ENCODE data around the gene NDUFS7.

Gene NDUFS7

GRCh38 chr19:1379961-1380489, 3.7 kb upstream of the NDUFS7 start:
- H3K27me3 ChIP-seq (ENCODE audit: control insufficient read depth, insufficient read depth, low read length) = no peaks in the 10 kb centered on the region
- no peak overlapping the region for H3K9ac ChIP-seq (ENCODE audit: low read length)
- no peak overlapping the region for H3K4me3 ChIP-seq (ENCODE audit: low read length)
- H3K9me3 ChIP-seq (ENCODE audit: control insufficient read depth, low read length) = no peaks in the 10 kb centered on the region
- peaks cover 7% of the 10 kb centered on the region for H3K4me1 ChIP-seq (ENCODE audit: control insufficient read depth, insufficient read depth, low read length)
- H3K36me3 ChIP-seq (ENCODE audit: control insufficient read depth, insufficient read depth, low read length) = no peaks in the 10 kb centered on the region

GRCh38 chr19:1382250-1382649, 1.5 kb upstream of the NDUFS7 start:
- Histone ChIP-seq H3K9me3 (ENCODE audit: control insufficient read depth, low read length) (no peaks in the 10 kb centered on the region), H3K4me1 (ENCODE audit: control insufficient read depth, insufficient read depth, low read length) (peaks cover 11% of the 10 kb centered on the region), H3K9ac (ENCODE audit: low read length) (no peak overlapping the region), H3K36me3 (ENCODE audit: control insufficient read depth, insufficient read depth, low read length) (no peaks in the 10 kb centered on the region), H3K27me3 (ENCODE audit: control insufficient read depth, insufficient read depth, low read length) (no peaks in the 10 kb centered on the region), H3K4me3 (ENCODE audit: low read length) (no peak overlapping the region)

- no peak overlapping the region for H3K4me3 ChIP-seq (ENCODE audit: low read length)
- peaks cover 11% of the 10 kb centered on the region for H3K4me1 ChIP-seq (ENCODE audit: control insufficient read depth, insufficient read depth, low read length)
- H3K36me3 ChIP-seq (ENCODE audit: control insufficient read depth, insufficient read depth, low read length) = no peaks in the 10 kb centered on the region
- no peaks in the 10 kb centered on the region for H3K27me3 ChIP-seq (ENCODE audit: control insufficient read depth, insufficient read depth, low read length)
- no peak overlapping the region for H3K9ac ChIP-seq (ENCODE audit: low read length)
- no peaks in the 10 kb centered on the region for H3K9me3 ChIP-seq (ENCODE audit: control insufficient read depth, low read length)
These were observed 743 bp upstream of the NDUFS7 start for GRCh38 chr19:1383017-1383311.

DNA sequence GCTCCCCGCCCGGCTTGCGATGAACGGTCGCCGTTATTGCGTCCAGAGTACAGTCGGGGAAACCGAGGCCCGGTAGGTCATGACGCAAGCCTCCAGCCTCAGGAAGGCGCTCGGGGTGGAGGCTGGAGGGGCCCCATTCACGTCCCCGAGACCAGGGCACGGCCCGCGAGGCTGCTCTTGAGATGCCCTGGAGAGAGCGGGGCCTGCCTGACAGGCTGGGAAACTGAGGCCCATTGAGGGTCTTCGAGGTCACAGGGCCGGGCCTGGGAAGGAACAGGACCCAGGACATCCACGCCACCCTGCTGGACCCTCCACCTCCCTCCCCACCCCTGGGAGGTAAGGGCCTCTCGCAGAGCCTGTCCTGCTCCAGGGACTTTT, 367 bp downstream of the NDUFS7 start:
- no peaks in the 10 kb centered on the region for H3K36me3 ChIP-seq (ENCODE audit: control insufficient read depth, insufficient read depth, low read length)
- H3K9ac ChIP-seq (ENCODE audit: low read length) = peak overlapping the region; percentile 71
- H3K4me3 ChIP-seq (ENCODE audit: low read length) = peak overlapping the region; percentile 17
- H3K27me3 ChIP-seq (ENCODE audit: control insufficient read depth, insufficient read depth, low read length) = no peaks in the 10 kb centered on the region
- H3K4me1 ChIP-seq (ENCODE audit: control insufficient read depth, insufficient read depth, low read length) = peaks cover 11% of the 10 kb centered on the region
- H3K9me3 ChIP-seq (ENCODE audit: control insufficient read depth, low read length) = no peaks in the 10 kb centered on the region

GRCh38 chr19:1384478-1385110, 887 bp downstream of the NDUFS7 start:
- Histone ChIP-seq H3K36me3 (ENCODE audit: control insufficient read depth, insufficient read depth, low read length) (no peaks in the 10 kb centered on the region), H3K4me3 (ENCODE audit: low read length) (peak overlapping the region; percentile 17), H3K9me3 (ENCODE audit: control insufficient read depth, low read length) (no peaks in the 10 kb centered on the region), H3K9ac (ENCODE audit: low read length) (peak overlapping the region; percentile 71), H3K27me3 (ENCODE audit: control insufficient read depth, insufficient read depth, low read length) (no peaks in the 10 kb centered on the region), H3K4me1 (ENCODE audit: control insufficient read depth, insufficient read depth, low read length) (peaks cover 11% of the 10 kb centered on the region)

GRCh38 chr19:1385816-1386215, 2.1 kb downstream of the NDUFS7 start:
- H3K36me3 ChIP-seq (ENCODE audit: control insufficient read depth, insufficient read depth, low read length) = no peaks in the 10 kb centered on the region
- no peak overlapping the region for H3K4me3 ChIP-seq (ENCODE audit: low read length)
- no peaks in the 10 kb centered on the region for H3K27me3 ChIP-seq (ENCODE audit: control insufficient read depth, insufficient read depth, low read length)
- H3K9me3 ChIP-seq (ENCODE audit: control insufficient read depth, low read length) = no peaks in the 10 kb centered on the region
- H3K4me1 ChIP-seq (ENCODE audit: control insufficient read depth, insufficient read depth, low read length) = peaks cover 11% of the 10 kb centered on the region
- H3K9ac ChIP-seq (ENCODE audit: low read length) = no peak overlapping the region

- Histone ChIP-seq H3K9ac (ENCODE audit: low read length) (no peak overlapping the region), H3K9me3 (ENCODE audit: control insufficient read depth, low read length) (no peaks in the 10 kb centered on the region), H3K4me1 (ENCODE audit: control insufficient read depth, insufficient read depth, low read length) (peaks cover 11% of the 10 kb centered on the region), H3K36me3 (ENCODE audit: control insufficient read depth, insufficient read depth, low read length) (no peaks in the 10 kb centered on the region), H3K4me3 (ENCODE audit: low read length) (no peak overlapping the region), H3K27me3 (ENCODE audit: control insufficient read depth, insufficient read depth, low read length) (no peaks in the 10 kb centered on the region)
These were observed 3.4 kb downstream of the NDUFS7 start for GRCh38 chr19:1386945-1387683.

DNA sequence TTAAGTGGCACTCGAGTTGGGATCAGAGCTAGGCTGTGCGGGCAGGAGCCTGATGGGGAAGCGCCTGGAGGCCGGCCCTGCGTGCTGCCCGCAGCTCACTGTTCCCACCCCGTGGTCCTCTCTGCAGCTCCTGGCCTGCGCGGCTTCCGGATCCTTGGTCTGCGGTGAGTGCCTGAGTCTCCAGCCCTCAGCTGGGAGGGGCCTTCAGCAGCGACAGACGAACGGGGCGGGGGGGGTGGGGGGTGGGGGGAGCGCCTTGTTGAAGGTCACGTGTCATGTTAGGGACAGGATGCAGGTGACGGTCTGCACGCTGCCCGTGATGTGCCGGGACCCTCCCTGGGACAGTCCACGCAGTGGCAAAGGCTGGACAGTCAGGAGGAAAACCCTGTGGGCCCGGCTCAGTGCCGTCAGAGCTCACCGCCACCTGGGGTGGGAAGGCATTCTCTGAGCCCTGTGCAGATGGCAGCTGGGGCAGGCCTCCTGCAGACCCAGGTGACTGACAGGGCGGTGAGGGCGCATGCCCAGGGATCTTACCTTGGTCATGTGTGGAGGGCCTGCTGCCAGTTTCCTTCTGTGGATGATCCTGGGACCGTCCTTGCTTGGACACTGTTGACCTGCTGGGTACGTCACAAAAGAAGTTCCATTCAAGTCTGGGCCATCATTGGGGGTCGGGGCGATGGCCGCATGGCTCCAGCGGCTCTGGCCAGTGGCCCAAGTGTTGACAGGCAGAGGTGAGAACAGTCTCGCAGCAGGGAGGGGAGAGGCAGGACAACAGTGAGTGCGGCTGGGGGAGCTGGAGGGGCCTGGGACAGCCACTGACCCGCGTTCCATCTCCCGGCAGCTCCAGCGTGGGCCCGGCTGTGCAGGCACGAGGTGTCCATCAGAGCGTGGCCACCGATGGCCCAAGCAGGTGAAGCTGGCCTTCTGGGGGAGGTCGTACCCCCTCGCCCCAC, 4.3 kb downstream of the NDUFS7 start:
- H3K9ac ChIP-seq (ENCODE audit: low read length) = no peak overlapping the region
- H3K36me3 ChIP-seq (ENCODE audit: control insufficient read depth, insufficient read depth, low read length) = no peaks in the 10 kb centered on the region
- no peaks in the 10 kb centered on the region for H3K27me3 ChIP-seq (ENCODE audit: control insufficient read depth, insufficient read depth, low read length)
- H3K4me3 ChIP-seq (ENCODE audit: low read length) = no peak overlapping the region
- H3K4me1 ChIP-seq (ENCODE audit: control insufficient read depth, insufficient read depth, low read length) = peaks cover 11% of the 10 kb centered on the region
- H3K9me3 ChIP-seq (ENCODE audit: control insufficient read depth, low read length) = no peaks in the 10 kb centered on the region

DNA sequence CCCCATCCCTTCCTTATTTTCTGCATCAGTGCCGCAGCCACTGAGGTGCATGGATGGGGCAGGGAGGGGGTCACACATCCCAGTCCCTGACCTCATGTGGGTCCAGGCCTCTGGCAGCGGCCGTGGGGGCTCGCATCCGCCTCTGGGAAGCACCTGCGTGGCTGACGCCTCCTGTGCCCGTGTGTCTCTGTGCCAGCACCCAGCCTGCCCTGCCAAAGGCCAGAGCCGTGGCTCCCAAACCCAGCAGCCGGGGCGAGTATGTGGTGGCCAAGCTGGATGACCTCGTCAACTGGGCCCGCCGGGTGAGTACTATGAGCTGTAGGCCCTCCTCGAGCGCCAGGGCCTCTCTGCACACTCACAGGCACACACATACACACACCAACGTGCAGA, 4.9 kb downstream of the NDUFS7 start:
- Histone ChIP-seq H3K36me3 (ENCODE audit: control insufficient read depth, insufficient read depth, low read length) (no peaks in the 10 kb centered on the region), H3K4me1 (ENCODE audit: control insufficient read depth, insufficient read depth, low read length) (peaks cover 11% of the 10 kb centered on the region), H3K27me3 (ENCODE audit: control insufficient read depth, insufficient read depth, low read length) (no peaks in the 10 kb centered on the region), H3K9ac (ENCODE audit: low read length) (no peak overlapping the region), H3K9me3 (ENCODE audit: control insufficient read depth, low read length) (no peaks in the 10 kb centered on the region), H3K4me3 (ENCODE audit: low read length) (no peak overlapping the region)

DNA sequence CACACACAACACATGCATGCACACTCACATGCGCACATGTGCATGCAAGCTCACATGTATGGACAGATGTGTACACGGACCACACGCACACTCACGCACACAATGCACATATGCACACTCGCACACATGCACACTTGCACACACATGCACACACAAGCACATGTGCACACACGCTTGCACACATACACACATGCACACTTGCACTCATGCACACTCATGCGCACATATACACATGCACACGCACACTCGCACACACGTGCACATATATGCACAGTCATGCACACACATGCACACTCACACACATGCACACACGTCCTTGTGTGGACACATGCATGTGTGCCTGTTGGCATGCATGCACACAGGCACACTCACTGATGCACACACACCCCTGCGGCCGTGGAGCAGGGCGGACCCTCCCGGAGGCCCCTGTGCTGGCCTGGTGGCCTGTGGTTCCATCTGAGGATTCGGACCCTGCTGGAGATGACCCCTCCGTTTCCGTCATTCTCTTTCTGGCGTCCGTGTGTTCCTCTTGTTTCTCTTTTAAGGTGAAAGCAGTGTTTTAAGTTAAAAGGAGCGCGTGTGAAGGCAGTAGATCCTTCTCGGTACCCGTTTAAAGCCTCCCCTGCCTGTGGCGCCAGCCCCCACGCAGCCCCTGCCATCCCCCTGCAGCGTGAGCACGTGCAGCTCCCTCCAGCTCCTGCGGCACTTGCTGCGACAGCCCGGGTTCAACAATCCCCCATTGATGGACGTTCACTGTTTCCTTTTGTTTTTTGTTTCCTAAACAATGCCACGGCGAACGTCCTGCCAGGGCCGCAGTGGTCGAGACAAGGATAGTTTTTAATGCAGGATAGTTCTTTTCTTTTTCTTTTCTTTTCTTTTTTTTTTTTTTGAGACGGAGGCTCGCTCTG, 5.6 kb downstream of the NDUFS7 start:
- Histone ChIP-seq H3K4me1 (ENCODE audit: control insufficient read depth, insufficient read depth, low read length) (peaks cover 11% of the 10 kb centered on the region), H3K9ac (ENCODE audit: low read length) (no peak overlapping the region), H3K9me3 (ENCODE audit: control insufficient read depth, low read length) (no peaks in the 10 kb centered on the region), H3K4me3 (ENCODE audit: low read length) (no peak overlapping the region), H3K36me3 (ENCODE audit: control insufficient read depth, insufficient read depth, low read length) (no peaks in the 10 kb centered on the region), H3K27me3 (ENCODE audit: control insufficient read depth, insufficient read depth, low read length) (no peaks in the 10 kb centered on the region)

GRCh38 chr19:1390890-1391423, 7.2 kb downstream of the NDUFS7 start:
- H3K36me3 ChIP-seq (ENCODE audit: control insufficient read depth, insufficient read depth, low read length) = no peaks in the 10 kb centered on the region
- peaks cover 4% of the 10 kb centered on the region for H3K4me1 ChIP-seq (ENCODE audit: control insufficient read depth, insufficient read depth, low read length)
- no peak overlapping the region for H3K9ac ChIP-seq (ENCODE audit: low read length)
- peaks cover 3% of the 10 kb centered on the region for H3K27me3 ChIP-seq (ENCODE audit: control insufficient read depth, insufficient read depth, low read length)
- no peak overlapping the region for H3K4me3 ChIP-seq (ENCODE audit: low read length)
- no peaks in the 10 kb centered on the region for H3K9me3 ChIP-seq (ENCODE audit: control insufficient read depth, low read length)
